ENCODE results near the gene RGS18.
"Not testable (repeated sequence)": the region's sequence is repeated elsewhere in the genome, so short reads cannot be mapped to it uniquely, and the experiment has no call there.

Gene RGS18

GRCh38 chr1:192158181-192158580 is at the start of gene RGS18:
TSS of gene RGS18 (plus strand) at chr1:192158462. CDS start at chr1:192158638, 176 bp downstream.
- DNase-seq, result peak; percentile 30

DNA sequence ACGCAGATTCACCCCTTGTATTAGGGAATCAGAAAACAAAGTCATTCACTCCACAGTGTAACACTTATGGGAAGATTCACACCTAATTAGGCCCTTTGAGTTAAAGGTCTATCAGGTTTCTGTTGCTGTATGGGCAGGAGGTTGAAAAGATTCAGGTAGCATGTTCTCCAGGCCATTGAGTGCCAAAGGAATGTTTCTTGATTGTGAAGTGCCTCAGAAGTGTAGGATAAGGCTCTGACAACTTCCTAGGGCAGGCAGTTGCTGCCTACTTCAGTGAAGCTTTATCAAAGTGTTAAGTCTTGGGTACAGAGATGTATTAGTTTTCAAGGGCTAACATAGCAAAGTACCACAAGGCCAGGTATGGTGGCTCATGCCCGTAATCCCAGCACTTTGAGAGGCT is 48.7 kb upstream of the RGS18 start:
- no peak for DNase-seq

DNA sequence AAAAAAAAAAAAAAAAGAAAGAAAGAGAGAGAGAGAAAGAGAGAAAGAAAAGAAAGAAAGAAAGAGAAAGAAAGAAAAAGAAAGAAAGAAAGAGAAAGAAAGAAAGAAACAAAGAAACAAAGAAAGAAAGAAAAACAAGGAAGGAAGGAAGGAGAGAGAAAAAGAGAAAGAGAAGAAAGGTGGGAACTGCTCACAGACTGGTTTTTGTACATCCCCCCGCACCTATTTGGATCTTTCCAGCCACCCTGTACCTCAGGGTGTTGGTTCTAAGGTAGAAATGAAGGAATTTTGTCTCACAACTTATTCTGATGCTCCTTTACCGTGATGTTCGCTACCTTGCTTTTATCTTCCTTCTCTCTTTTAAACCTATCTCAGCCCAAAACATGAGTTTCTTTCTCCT is 43.3 kb upstream of the RGS18 start:
- no peak for DNase-seq

- DNase-seq, result no peak
These were observed 39.3 kb upstream of the RGS18 start for GRCh38 chr1:192118881-192119405.

GRCh38 chr1:192119701-192120100 is 38.6 kb upstream of the RGS18 start:
- DNase-seq, result no peak

GRCh38 chr1:192122668-192123067 is 35.6 kb upstream of the RGS18 start:
- DNase-seq, result no peak

DNA sequence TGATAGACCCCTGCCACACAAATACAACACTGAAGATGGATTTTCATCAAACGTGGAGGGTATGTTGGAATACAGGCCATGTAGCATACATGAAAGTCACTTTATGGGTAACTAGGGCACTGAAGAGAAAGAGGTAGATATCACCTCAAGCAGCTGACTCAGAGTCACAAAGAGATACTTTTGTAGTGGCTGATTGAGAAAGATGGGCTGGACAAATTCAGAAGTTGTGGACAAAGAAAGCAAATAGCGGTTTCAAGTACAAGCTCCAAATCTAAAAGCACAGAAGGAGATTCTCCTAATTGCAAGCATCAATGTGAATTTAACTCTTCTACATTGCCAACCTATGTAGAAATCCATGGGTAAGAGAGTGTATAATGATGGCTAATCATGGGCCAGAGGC is 35.0 kb upstream of the RGS18 start:
- no peak for DNase-seq

DNA sequence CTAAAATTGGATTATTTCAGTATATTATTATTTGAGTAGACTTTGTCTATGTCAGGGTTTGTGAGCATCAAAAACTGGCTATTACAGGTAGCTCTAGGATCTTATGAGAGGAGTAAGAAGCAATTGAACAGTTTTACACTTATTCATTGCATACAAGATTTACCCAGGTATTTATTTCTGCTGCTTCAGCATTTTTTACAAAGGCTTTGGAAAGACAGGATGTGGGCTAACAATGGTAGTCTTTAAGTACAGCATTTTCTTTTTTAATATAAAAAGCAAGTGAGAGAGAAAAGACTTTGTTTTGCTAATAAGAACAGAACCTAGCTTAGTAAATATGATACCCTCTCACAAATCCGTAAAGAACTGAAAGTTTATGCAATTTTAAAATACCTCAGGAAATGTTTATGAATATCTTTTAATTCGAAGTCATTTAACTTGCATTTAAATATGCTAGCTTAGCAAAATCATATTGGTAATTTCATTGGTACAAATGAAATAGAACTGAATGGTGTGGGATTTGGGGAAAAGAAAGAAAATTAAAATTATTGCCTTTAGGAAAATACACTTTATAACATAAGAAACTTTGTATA is 32.1 kb upstream of the RGS18 start:
- no peak for DNase-seq

DNA sequence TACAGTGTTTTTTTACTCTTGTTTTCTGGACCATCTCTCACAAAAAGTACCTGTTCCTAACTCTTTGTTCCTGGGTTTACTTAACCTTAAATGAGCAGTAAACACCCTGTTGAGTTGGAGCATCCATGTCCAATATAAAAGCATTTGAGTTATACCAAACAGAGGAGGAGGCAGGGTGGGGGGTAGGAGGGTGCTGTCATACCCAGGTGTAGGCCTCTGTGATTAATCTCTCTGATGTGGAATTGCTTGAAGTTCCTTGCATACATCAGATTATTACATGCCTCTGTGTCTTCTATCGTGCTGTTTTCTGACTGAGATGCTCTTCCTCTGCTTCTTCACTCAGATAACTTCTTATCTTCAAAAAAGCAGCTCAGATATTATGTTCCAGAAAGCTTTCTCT is 28.1 kb upstream of the RGS18 start:
- no peak for DNase-seq

GRCh38 chr1:192130865-192131264 is 27.4 kb upstream of the RGS18 start:
- DNase-seq, result not testable (repeated sequence)

DNA sequence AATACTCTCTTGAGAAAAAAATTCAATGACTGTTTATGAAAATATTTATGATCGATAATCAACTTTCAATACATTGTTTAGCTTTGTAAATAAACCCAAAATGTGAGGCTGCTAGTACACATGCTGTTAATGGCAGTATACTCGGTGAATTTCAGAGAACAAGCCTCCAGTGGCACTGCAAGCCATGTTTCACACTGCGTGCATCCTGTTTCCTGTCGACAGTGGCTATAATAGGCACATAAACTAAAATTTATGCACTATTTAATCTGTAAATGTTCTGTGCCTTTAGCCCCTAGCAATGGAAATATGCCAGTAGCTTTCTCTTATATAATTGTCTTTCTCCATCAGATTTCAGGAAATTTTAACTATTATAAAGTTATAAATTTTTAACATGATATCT is 26.3 kb upstream of the RGS18 start:
- DNase-seq, result no peak

DNA sequence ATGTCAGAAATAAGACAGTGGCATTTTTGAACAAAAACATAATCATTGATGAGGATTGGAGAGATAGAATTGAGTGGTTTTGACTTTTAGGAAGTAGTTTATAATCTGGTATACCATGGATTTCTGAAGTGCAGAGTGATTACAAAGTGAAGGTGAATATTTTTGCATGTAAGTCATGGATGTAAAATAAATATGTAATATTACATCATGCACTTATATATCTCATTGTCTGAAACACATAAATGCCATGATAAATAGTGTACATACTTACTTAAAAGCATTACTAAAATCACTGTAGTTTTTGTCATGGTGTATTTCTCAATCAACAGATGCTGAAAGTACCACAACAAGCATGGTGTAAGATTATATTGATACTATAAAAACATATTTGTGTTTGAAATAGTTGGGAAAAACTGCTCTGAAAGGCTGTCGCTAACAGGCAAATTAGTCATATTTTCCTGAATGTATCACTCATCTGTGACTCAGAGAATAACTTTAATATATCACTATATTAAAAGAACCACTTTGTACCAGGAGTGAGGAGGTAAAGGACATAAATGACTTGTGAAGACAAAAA is 24.8 kb upstream of the RGS18 start:
- no peak for DNase-seq

GRCh38 chr1:192140382-192140781 is 17.9 kb upstream of the RGS18 start:
- no peak for DNase-seq

DNA sequence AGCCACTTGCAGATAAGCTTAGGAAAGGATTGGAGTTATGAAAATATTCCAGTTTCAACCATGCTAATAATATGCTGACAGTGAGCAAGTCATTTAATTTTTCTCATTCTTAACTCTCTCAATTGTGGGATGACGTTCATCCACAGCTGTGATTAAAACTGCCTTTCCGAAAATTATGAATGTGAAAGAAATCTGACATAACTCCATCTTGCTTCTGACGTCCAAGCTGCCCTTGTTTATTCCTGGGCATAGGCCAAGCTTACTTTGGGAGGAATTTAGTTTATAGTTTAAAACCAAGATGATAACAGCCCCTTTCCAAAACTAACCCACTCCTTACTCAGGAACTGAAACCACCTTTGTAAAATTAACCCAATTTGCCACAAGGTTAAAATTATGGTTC is 11.0 kb upstream of the RGS18 start:
- no peak for DNase-seq

DNA sequence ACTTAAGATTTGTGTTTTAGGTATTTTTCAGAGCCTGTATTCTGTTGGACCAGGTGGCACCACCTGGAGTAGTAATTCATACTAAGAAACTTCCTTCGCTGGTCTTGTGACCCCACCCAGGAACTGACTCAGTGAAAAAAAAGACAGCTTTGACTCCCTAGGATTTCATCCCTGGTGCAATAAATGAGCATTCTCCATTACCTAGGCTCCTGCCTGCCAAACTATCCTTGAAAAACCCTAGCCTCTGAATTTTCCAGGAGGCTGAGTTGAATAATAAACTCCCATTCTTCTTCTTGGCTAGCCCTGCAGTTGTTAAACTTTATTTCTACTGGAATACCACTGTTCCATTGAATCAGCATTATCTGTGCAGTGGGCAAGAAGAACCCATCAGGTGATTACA is 10.6 kb upstream of the RGS18 start:
- DNase-seq, result no peak

GRCh38 chr1:192151176-192151575 is 7.1 kb upstream of the RGS18 start:
- no peak for DNase-seq

DNA sequence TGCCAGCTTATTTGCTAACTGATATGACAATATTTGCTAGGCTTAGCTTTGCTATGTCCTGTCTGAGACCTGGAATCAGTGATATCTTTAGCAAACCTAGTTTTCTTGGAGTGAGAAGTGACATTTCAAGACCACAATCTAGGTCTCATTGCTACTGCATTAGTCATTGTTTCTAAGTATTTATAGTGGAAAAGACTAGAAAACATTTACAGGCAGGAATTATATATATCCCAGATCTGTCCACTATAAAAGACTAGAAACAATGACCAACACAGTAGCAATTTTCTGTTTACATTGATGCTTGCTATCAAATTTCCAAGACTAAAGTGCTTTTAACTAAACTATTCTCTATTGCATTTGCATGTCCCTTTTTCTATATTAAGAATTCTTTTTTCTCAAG is 5.0 kb upstream of the RGS18 start:
- no peak for DNase-seq

DNA sequence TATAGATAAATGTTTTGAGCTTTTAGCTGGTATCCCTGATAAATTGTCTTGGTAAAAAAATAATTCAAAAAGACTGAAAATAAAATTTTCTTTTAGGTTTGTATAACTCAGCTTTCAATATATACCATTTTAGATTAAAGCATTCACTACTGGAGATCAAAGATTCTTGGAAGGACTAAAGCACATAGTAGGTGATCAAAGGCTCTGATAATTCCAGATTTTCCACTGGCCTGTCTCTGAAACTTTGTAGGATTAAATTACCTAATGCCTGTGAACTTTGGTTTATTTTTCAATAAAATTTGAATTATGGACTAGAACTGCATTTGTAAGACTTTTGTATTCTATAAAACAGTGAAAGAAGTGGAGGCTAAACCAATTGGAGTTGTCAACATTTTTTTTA is 1.2 kb upstream of the RGS18 start:
- no peak for DNase-seq

DNA sequence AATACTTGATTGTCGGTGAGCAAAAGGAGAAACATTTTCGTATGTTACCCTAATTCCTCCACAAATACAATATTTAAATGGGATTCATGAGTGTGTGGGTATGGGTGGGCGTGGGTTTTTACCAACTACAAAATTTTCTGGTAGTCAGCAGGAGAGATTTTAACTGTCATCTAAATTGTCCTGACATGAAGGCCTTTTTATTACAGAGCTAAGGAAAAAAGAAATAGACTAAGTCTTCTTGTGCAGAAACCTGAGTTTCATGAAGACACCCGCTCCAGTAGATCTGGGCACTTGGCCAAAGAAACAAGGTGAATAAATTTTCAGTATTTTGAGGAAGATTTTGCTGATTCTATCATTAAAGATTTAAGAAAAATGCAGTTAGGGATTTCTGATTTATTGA is 752 bp downstream of the RGS18 start:
- peak; percentile 27 for DNase-seq

GRCh38 chr1:192159781-192160180 is 1.5 kb downstream of the RGS18 start:
- DNase-seq, result no peak

GRCh38 chr1:192160196-192160595 is 1.9 kb downstream of the RGS18 start:
- DNase-seq, result no peak

DNA sequence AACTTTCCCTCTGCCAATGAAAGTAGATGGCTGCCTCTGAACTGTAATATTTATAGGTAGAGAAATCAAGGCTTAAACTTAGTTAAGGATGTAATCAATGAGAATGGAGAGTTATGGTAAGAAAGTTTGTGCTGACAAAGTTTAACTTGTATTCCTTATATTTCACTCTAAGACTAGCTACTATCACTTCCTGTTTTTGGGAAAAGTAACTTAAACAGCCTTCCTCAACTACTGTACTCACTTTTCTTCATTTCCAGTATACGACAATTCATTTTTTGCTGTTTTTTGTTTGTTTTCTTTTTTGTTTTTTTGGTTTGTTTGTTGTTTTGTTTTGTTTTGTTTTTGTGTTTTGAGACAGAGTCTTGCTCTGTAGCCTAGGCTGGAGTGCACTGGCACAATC is 3.7 kb downstream of the RGS18 start:
- no peak for DNase-seq

DNA sequence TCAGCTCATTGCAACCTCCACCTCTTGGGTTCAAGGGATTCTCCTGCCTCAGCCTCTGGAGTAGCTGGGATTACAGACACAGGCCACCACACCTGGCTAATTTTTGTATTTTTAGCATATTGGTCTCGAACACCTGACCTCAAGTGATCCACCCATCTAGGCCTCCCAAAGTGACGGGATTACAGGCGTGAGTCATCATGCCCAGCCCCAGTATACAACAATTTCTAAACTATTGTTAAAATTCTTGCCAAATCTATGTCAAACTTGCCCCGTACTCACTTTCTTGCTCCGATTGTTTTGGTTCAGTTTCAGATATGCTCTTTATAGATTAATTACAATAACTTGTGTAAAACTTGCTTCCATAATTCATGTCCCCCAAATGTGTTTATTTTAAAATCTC is 4.1 kb downstream of the RGS18 start:
- no peak for DNase-seq

DNA sequence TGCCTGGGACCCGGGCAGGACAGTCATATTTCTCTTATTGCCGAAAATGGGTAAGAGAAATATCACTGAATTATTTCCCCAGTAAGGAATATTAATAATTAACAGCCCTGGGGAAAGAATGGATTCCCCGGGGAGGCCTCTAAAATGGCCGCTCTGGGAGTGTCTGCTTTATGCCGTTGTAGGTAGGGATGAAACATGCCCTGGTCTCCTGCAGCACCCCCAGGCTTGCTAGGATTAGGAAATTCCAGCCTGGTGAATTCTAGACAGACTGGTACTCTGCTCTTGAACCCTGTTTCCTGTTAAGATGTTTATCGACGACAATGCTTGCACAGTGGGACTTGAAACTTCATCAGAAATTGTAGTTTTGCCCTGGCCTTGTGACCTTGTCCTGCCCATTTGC is 6.7 kb downstream of the RGS18 start:
- DNase-seq, result not testable (repeated sequence)

DNA sequence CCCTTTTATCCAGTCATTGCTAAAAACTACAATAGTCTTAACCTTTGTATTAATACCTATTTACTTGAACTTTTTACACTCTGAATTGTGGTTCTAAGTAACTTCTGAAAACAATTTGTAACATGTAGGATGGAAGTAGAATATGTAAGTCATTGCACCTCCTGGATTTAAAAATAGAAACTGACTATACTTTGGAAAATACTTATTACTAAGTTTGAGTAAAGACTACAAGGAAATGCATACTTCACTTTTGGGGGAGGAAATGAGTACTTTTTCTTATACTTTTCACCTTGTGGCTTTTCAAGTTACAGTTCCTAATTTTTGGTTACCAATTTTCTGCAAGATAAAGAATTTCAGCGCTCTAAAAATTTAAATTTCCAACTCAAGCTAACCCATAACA is 8.7 kb downstream of the RGS18 start:
- no peak for DNase-seq
